Measurements from ENCODE around the gene CHI3L1. TPM values are rescaled to one million over a fixed set of nuclear protein-coding genes. Genes with fewer than 3 reads are reported as not detected.

Gene CHI3L1
- total and polyA plus RNA-seq, 2 donors (not counting 1 experiment from before 2014, with no cell fraction given): 0.15 TPM; not detected in 1

GRCh38 chr1:203136409-203137042 is 50.0 kb downstream of the CHI3L1 start:
- Mint-ChIP-seq H3K4me1 (peaks cover 10% of the 10 kb centered on the region), H3K27me3 (peaks cover 16% of the 10 kb centered on the region), H3K27ac (no peak overlapping the region), H3K9me3 (ENCODE audit: insufficient read depth) (no peaks in the 10 kb centered on the region), H3K4me3 (no peak overlapping the region)
- no peak overlapping the region for H3K27ac ChIP-seq (ENCODE audit: low read length in 2 of 2)
- no peaks in the 10 kb centered on the region for H4K20me1 ChIP-seq (ENCODE audit: control insufficient read depth, insufficient read depth, low read length, poor library complexity, severe bottlenecking)
- no peak for DNase-seq
- no peak for TF ChIP-seq CTCF (IDR thresholded peaks at IDR 0.05)
- no peak for TF ChIP-seq EZH2 (IDR thresholded peaks at IDR 0.05; ENCODE audit: borderline replicate concordance, insufficient read depth, low read depth, low read length, poor library complexity, severe bottlenecking)
- H3K9me3 ChIP-seq (ENCODE audit: control extremely low read depth in 1 of 3, control insufficient read depth in 2 of 3, insufficient read depth in 1 of 3, low read length in 2 of 3): no peaks in the 10 kb centered on the region
- no CpG with 5 or more reads among the region's 1 CpG for WGBS (ENCODE audit: insufficient coverage)
- H3K36me3 ChIP-seq (replicated peaks in 1 of 2; ENCODE audit: control extremely low read depth in 1 of 2, control insufficient read depth in 1 of 2, extremely low read depth in 1 of 2, insufficient read depth in 2 of 2, low read length in 1 of 2): no peaks in the 10 kb centered on the region
- no peaks in the 10 kb centered on the region for H3K79me2 ChIP-seq (ENCODE audit: control insufficient read depth, insufficient read depth, low read length)
- peaks cover 7 to 8% of the 10 kb centered on the region in 2 donors for H3K4me1 ChIP-seq (ENCODE audit: control insufficient read depth in 2 of 2, insufficient read depth in 2 of 2, low read length in 2 of 2)
- intact Hi-C loops (cut with micrococcal nuclease): no loop called here
- no peak for ATAC-seq (ENCODE audit: low read depth)
- H2AFZ ChIP-seq (ENCODE audit: insufficient read depth, low read depth, low read length, poor library complexity, severe bottlenecking): no peak overlapping the region
- no peak overlapping the region for H3K9ac ChIP-seq (ENCODE audit: low read length)
- ChIA-PET CTCF (no interaction called here), POLR2A (no interaction called here)
- peaks cover 0 to 5% (median under 1%) of the 10 kb centered on the region in 4 experiments for H3K27me3 ChIP-seq (replicated peaks in 1 of 4; ENCODE audit: control extremely low read depth in 1 of 4, control insufficient read depth in 3 of 4, insufficient read depth in 4 of 4, low read length in 3 of 4)
- H3K4me3 ChIP-seq (ENCODE audit: control extremely low read depth in 1 of 5, extremely low read depth in 1 of 5, insufficient read depth in 1 of 5, low read depth in 2 of 5, low read length in 4 of 5): no peak overlapping the region
- no peak overlapping the region for H3K4me2 ChIP-seq (replicated peaks; ENCODE audit: low read depth, low read length, poor library complexity, severe bottlenecking)

GRCh38 chr1:203135636-203136305 is 50.7 kb downstream of the CHI3L1 start:
- peaks cover 16% of the 10 kb centered on the region for H3K27me3 Mint-ChIP-seq
- H3K4me3 Mint-ChIP-seq: no peak overlapping the region
- H3K79me2 ChIP-seq (ENCODE audit: control insufficient read depth, insufficient read depth, low read length): no peaks in the 10 kb centered on the region
- H3K9me3 Mint-ChIP-seq (ENCODE audit: insufficient read depth): no peaks in the 10 kb centered on the region
- TF ChIP-seq EZH2 (IDR thresholded peaks at IDR 0.05; ENCODE audit: borderline replicate concordance, insufficient read depth, low read depth, low read length, poor library complexity, severe bottlenecking) (no peak), CTCF (IDR thresholded peaks at IDR 0.05) (no peak)
- no peak overlapping the region for H3K4me3 ChIP-seq (ENCODE audit: control extremely low read depth in 1 of 5, extremely low read depth in 1 of 5, insufficient read depth in 1 of 5, low read depth in 2 of 5, low read length in 4 of 5)
- WGBS (ENCODE audit: insufficient coverage): 0% methylated on average over 3 of the region's 8 CpGs
- H3K4me2 ChIP-seq (replicated peaks; ENCODE audit: low read depth, low read length, poor library complexity, severe bottlenecking): peak overlapping the region; percentile 11
- H3K27ac Mint-ChIP-seq: no peak overlapping the region
- peaks cover 0 to 5% (median under 1%) of the 10 kb centered on the region in 4 experiments for H3K27me3 ChIP-seq (replicated peaks in 1 of 4; ENCODE audit: control extremely low read depth in 1 of 4, control insufficient read depth in 3 of 4, insufficient read depth in 4 of 4, low read length in 3 of 4)
- H3K4me1 Mint-ChIP-seq: peaks cover 10% of the 10 kb centered on the region
- H2AFZ ChIP-seq (ENCODE audit: insufficient read depth, low read depth, low read length, poor library complexity, severe bottlenecking): no peak overlapping the region
- H3K36me3 ChIP-seq (replicated peaks in 1 of 2; ENCODE audit: control extremely low read depth in 1 of 2, control insufficient read depth in 1 of 2, extremely low read depth in 1 of 2, insufficient read depth in 2 of 2, low read length in 1 of 2): no peaks in the 10 kb centered on the region
- CTCF ChIA-PET: no interaction called here
- H3K27ac ChIP-seq (ENCODE audit: low read length in 2 of 2): no peak overlapping the region
- POLR2A ChIA-PET: no interaction called here
- no peaks in the 10 kb centered on the region for H3K9me3 ChIP-seq (ENCODE audit: control extremely low read depth in 1 of 3, control insufficient read depth in 2 of 3, insufficient read depth in 1 of 3, low read length in 2 of 3)
- DNase-seq (peak; percentile 12), ATAC-seq (ENCODE audit: low read depth) (peak; percentile 28)
- peaks cover 7 to 8% of the 10 kb centered on the region in 2 donors for H3K4me1 ChIP-seq (ENCODE audit: control insufficient read depth in 2 of 2, insufficient read depth in 2 of 2, low read length in 2 of 2)
- no peak overlapping the region for H3K9ac ChIP-seq (ENCODE audit: low read length)
- H4K20me1 ChIP-seq (ENCODE audit: control insufficient read depth, insufficient read depth, low read length, poor library complexity, severe bottlenecking): no peaks in the 10 kb centered on the region
- intact Hi-C loops (cut with micrococcal nuclease): no loop called here

All from B cell (primary cell).